Measurements from ENCODE around the gene UNC5C. TPM values are rescaled to one million over a fixed set of nuclear protein-coding genes. Genes with fewer than 3 reads are reported as not detected.

Gene UNC5C
- total RNA-seq, 1 experiment from 2014 or later = 0.11 TPM

DNA sequence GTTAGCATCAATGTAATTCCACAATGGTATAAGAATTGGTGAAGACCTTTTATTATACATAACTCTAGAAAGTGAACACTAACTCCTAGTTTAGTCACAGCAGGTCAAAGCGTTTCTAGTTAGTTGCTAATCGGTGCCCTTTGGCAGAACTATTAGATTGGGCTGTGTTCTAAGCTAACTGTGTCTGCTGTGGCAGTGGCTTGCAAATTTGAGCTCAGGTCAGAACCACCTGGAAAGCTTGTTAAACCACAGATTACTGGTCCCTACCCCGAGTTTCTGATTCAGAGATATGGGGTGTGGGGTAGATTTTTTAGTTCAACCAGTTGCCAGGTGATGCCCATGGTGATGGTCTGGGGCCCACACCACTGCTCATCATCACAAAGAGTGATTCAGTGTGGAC is 332.1 kb downstream of the UNC5C start:
- ChIA-PET POLR2A (ENCODE audit: low non-redundant PET) (no interaction called here), CTCF (no interaction called here)
- DNase-seq (ENCODE audit: low spot score) = no peak
- H3K9me3 ChIP-seq (ENCODE audit: low read depth, low read length, poor library complexity, severe bottlenecking) = no peaks in the 10 kb centered on the region
- intact Hi-C loops (cut with micrococcal nuclease; ENCODE audit: unreplicated experiment) = no loop called here
- no peak overlapping the region for H3K4me3 ChIP-seq (ENCODE audit: low read depth, low read length, poor library complexity, severe bottlenecking)
- peaks cover 18% of the 10 kb centered on the region for H3K4me1 ChIP-seq (ENCODE audit: insufficient read depth, low read length, poor library complexity, severe bottlenecking)
- H3K27ac ChIP-seq (ENCODE audit: low read depth, low read length, poor library complexity, severe bottlenecking) = peak overlapping the region; percentile 34
- BruUV-seq (replicated peaks) = no TSS peak
- no peaks in the 10 kb centered on the region for H3K27me3 ChIP-seq (replicated peaks; ENCODE audit: insufficient read depth, low read depth, low read length, poor library complexity)
- H3K36me3 ChIP-seq (ENCODE audit: insufficient read depth, low read length, poor library complexity, severe bottlenecking) = no peaks in the 10 kb centered on the region
- TF ChIP-seq, protein P1, sequence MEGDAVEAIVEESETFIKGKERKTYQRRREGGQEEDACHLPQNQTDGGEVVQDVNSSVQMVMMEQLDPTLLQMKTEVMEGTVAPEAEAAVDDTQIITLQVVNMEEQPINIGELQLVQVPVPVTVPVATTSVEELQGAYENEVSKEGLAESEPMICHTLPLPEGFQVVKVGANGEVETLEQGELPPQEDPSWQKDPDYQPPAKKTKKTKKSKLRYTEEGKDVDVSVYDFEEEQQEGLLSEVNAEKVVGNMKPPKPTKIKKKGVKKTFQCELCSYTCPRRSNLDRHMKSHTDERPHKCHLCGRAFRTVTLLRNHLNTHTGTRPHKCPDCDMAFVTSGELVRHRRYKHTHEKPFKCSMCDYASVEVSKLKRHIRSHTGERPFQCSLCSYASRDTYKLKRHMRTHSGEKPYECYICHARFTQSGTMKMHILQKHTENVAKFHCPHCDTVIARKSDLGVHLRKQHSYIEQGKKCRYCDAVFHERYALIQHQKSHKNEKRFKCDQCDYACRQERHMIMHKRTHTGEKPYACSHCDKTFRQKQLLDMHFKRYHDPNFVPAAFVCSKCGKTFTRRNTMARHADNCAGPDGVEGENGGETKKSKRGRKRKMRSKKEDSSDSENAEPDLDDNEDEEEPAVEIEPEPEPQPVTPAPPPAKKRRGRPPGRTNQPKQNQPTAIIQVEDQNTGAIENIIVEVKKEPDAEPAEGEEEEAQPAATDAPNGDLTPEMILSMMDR (conservative IDR thresholded peaks at IDR 0.05; ENCODE audit: low read depth, low read length) = no peak
- no peak for TF ChIP-seq EZH2 (IDR thresholded peaks at IDR 0.05; ENCODE audit: borderline replicate concordance, low read depth, low read length, poor library complexity, severe bottlenecking)

DNA sequence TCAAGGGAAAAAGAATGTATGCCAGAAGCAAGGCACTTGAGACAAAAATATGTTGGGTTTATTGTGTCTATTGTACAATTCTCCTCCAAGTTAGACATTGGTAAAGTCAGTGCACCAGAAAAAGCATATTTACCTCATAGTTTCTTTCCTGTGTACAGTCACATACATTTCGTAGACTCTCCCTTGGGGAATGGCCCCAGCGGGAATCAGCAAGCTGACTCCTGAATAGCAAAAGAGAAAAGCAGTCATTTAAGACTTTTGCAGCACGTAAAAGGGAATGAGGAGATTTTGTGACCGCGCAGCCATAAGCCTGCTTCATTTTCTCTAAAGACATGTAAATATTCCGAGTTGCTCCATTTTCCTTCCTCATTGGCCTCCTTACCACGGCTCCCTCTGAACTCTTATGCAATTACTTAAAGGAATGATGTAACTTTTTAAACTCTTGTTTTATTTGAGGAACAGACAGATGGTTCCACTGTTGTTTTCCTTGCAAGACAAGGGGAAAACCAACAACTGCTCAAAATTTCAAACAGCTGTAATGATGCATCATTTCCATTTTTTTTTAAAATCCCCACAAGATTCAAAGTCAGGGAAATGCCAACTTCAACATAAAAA is 332.7 kb downstream of the UNC5C start:
- Histone ChIP-seq H3K36me3 (ENCODE audit: insufficient read depth, low read length, poor library complexity, severe bottlenecking) (no peaks in the 10 kb centered on the region), H3K4me3 (ENCODE audit: low read depth, low read length, poor library complexity, severe bottlenecking) (no peak overlapping the region), H3K27me3 (replicated peaks; ENCODE audit: insufficient read depth, low read depth, low read length, poor library complexity) (no peaks in the 10 kb centered on the region), H3K9me3 (ENCODE audit: low read depth, low read length, poor library complexity, severe bottlenecking) (no peaks in the 10 kb centered on the region), H3K27ac (ENCODE audit: low read depth, low read length, poor library complexity, severe bottlenecking) (peak overlapping the region; percentile 34), H3K4me1 (ENCODE audit: insufficient read depth, low read length, poor library complexity, severe bottlenecking) (peaks cover 18% of the 10 kb centered on the region)
- DNase-seq (ENCODE audit: low spot score) = peak; percentile 68
- no TSS peak for BruUV-seq (replicated peaks)
- intact Hi-C loops (cut with micrococcal nuclease; ENCODE audit: unreplicated experiment) = no loop called here
- CTCF ChIA-PET = no interaction called here
- TF ChIP-seq EZH2 (IDR thresholded peaks at IDR 0.05; ENCODE audit: borderline replicate concordance, low read depth, low read length, poor library complexity, severe bottlenecking) = no peak
- TF ChIP-seq, protein P1 (conservative IDR thresholded peaks at IDR 0.05; ENCODE audit: low read depth, low read length) = no peak
- POLR2A ChIA-PET (ENCODE audit: low non-redundant PET) = no interaction called here

DNA sequence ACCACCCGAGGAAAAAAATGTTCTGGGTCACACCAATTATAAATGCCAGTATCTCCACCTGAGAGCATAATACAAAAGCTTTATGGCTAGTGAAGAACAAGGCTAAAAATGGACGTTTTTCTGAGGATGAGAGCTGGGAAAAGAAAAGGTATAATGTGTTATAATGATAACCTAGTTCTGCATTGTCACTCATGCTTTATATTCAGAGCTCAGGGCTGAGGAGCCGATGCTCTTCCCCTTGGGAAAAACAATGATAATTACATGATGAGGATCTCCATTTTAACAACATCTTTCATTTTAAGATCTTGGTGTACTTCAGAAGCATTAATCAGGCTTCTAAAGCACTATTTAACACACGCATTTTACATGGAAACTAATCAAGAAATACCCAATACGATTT is 333.7 kb downstream of the UNC5C start:
- no peak for DNase-seq (ENCODE audit: low spot score)
- BruUV-seq (replicated peaks) = no TSS peak
- POLR2A ChIA-PET (ENCODE audit: low non-redundant PET) = no interaction called here
- Histone ChIP-seq H3K9me3 (ENCODE audit: low read depth, low read length, poor library complexity, severe bottlenecking) (no peaks in the 10 kb centered on the region), H3K4me1 (ENCODE audit: insufficient read depth, low read length, poor library complexity, severe bottlenecking) (peaks cover 18% of the 10 kb centered on the region), H3K4me3 (ENCODE audit: low read depth, low read length, poor library complexity, severe bottlenecking) (no peak overlapping the region), H3K27me3 (replicated peaks; ENCODE audit: insufficient read depth, low read depth, low read length, poor library complexity) (no peaks in the 10 kb centered on the region), H3K27ac (ENCODE audit: low read depth, low read length, poor library complexity, severe bottlenecking) (no peak overlapping the region), H3K36me3 (ENCODE audit: insufficient read depth, low read length, poor library complexity, severe bottlenecking) (no peaks in the 10 kb centered on the region)
- TF ChIP-seq, protein P1 (conservative IDR thresholded peaks at IDR 0.05; ENCODE audit: low read depth, low read length) = no peak
- TF ChIP-seq EZH2 (IDR thresholded peaks at IDR 0.05; ENCODE audit: borderline replicate concordance, low read depth, low read length, poor library complexity, severe bottlenecking) = no peak
- intact Hi-C loops (cut with micrococcal nuclease; ENCODE audit: unreplicated experiment) = no loop called here
- CTCF ChIA-PET = no interaction called here
